ENCODE measurements around the gene TSGA10. TPM values are rescaled to one million over a fixed set of nuclear protein-coding genes. Genes with fewer than 3 reads are reported as not detected.

Gene TSGA10
- total and polyA plus RNA-seq, 2 experiments from 2014 or later: 6.4 to 24.2 TPM

DNA sequence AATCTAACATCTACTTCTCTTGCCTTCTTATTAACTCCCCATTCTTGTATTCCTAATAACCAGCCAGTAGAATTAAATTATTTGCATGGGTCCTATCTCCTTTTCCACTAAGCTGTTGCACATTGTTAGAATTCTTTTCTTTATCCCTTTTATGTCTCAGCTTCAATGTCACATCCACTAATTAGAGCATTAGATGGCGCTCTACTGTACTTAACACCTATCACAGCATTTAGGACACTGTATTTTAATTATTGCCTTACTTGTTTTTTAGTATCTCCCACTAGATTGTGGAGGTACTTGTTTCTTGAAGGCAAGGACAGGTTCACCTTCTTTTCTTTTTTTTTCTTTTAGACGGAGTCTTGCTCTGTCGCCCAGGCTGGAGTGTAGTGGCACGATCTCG is 3.9 kb upstream of the TSGA10 start:
- Histone ChIP-seq H3F3A (replicated peaks; ENCODE audit: low read depth) (no peaks in the 10 kb centered on the region), H4K20me1 (replicated peaks; ENCODE audit: insufficient read depth) (0 out of 2 replicates have a peak, but pooled peaks cover 4% of the 10 kb centered on the region), H3K79me2 (replicated peaks; ENCODE audit: insufficient read depth) (peaks cover 16% of the 10 kb centered on the region), H3K4me3 (no peak overlapping the region), H3K36me3 (ENCODE audit: insufficient read depth) (peaks cover 8% of the 10 kb centered on the region), H3K4me1 (ENCODE audit: insufficient read depth) (peaks cover 14% of the 10 kb centered on the region), H3K9me2 (ENCODE audit: insufficient read depth) (no peaks in the 10 kb centered on the region), H3K27ac (ENCODE audit: low read depth) (no peak overlapping the region), H3K4me2 (no peak overlapping the region), H2AFZ (no peak overlapping the region), H3K27me3 (ENCODE audit: insufficient read depth) (no peaks in the 10 kb centered on the region)
- H3K4me3 Mint-ChIP-seq: no peak overlapping the region
- no peak for ATAC-seq
- H3K9me3 Mint-ChIP-seq: no peaks in the 10 kb centered on the region
- H3K27me3 Mint-ChIP-seq (ENCODE audit: insufficient read depth, low read depth, poor library complexity): peaks cover 4% of the 10 kb centered on the region
- DNase-seq (ENCODE audit: low spot score): peak; percentile 56
- H3K27ac Mint-ChIP-seq: no peak overlapping the region
- peaks cover 16% of the 10 kb centered on the region for H3K4me1 Mint-ChIP-seq
- TF ChIP-seq, protein P1, sequence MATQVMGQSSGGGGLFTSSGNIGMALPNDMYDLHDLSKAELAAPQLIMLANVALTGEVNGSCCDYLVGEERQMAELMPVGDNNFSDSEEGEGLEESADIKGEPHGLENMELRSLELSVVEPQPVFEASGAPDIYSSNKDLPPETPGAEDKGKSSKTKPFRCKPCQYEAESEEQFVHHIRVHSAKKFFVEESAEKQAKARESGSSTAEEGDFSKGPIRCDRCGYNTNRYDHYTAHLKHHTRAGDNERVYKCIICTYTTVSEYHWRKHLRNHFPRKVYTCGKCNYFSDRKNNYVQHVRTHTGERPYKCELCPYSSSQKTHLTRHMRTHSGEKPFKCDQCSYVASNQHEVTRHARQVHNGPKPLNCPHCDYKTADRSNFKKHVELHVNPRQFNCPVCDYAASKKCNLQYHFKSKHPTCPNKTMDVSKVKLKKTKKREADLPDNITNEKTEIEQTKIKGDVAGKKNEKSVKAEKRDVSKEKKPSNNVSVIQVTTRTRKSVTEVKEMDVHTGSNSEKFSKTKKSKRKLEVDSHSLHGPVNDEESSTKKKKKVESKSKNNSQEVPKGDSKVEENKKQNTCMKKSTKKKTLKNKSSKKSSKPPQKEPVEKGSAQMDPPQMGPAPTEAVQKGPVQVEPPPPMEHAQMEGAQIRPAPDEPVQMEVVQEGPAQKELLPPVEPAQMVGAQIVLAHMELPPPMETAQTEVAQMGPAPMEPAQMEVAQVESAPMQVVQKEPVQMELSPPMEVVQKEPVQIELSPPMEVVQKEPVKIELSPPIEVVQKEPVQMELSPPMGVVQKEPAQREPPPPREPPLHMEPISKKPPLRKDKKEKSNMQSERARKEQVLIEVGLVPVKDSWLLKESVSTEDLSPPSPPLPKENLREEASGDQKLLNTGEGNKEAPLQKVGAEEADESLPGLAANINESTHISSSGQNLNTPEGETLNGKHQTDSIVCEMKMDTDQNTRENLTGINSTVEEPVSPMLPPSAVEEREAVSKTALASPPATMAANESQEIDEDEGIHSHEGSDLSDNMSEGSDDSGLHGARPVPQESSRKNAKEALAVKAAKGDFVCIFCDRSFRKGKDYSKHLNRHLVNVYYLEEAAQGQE (IDR thresholded peaks at IDR 0.05; ENCODE audit: unreplicated experiment): no peak
- TF ChIP-seq CTCF (conservative IDR thresholded peaks at IDR 0.05; ENCODE audit: low read depth in 2 of 2) (peak; percentile 42 to 51), EZH2 (IDR thresholded peaks at IDR 0.05; ENCODE audit: low read depth, unreplicated experiment) (no peak)
- H3K36me3 Mint-ChIP-seq (ENCODE audit: low read depth): peaks cover 18% of the 10 kb centered on the region

GRCh38 chr2:99156891-99157290 is 2.1 kb upstream of the TSGA10 start:
- Histone ChIP-seq H2AFZ (no peak overlapping the region), H4K20me1 (replicated peaks; ENCODE audit: insufficient read depth) (0 out of 2 replicates have a peak, but pooled peaks cover 4% of the 10 kb centered on the region), H3K79me2 (replicated peaks; ENCODE audit: insufficient read depth) (peaks cover 16% of the 10 kb centered on the region), H3K9me2 (ENCODE audit: insufficient read depth) (no peaks in the 10 kb centered on the region), H3K27ac (ENCODE audit: low read depth) (no peak overlapping the region), H3K27me3 (ENCODE audit: insufficient read depth) (no peaks in the 10 kb centered on the region), H3K4me2 (no peak overlapping the region), H3K4me3 (no peak overlapping the region), H3K4me1 (ENCODE audit: insufficient read depth) (peaks cover 14% of the 10 kb centered on the region), H3K36me3 (ENCODE audit: insufficient read depth) (peaks cover 8% of the 10 kb centered on the region; the same call in 1 of the 2 replicates), H3F3A (replicated peaks; ENCODE audit: low read depth) (no peaks in the 10 kb centered on the region)
- H3K4me1 Mint-ChIP-seq: peaks cover 16% of the 10 kb centered on the region
- no peak overlapping the region for H3K27ac Mint-ChIP-seq
- H3K9me3 Mint-ChIP-seq: no peaks in the 10 kb centered on the region
- ATAC-seq: no peak
- H3K27me3 Mint-ChIP-seq (ENCODE audit: insufficient read depth, low read depth, poor library complexity): peaks cover 4% of the 10 kb centered on the region
- peaks cover 18% of the 10 kb centered on the region for H3K36me3 Mint-ChIP-seq (ENCODE audit: low read depth)
- no peak overlapping the region for H3K4me3 Mint-ChIP-seq
- no peak for DNase-seq (ENCODE audit: low spot score)
- TF ChIP-seq NANOG (IDR thresholded peaks at IDR 0.05; ENCODE audit: borderline replicate concordance): no peak
- TF ChIP-seq EZH2 (IDR thresholded peaks at IDR 0.05; ENCODE audit: low read depth, unreplicated experiment): no peak
- TF ChIP-seq ZNF331 (CRISPR knock-in tag; IDR thresholded peaks at IDR 0.05; ENCODE audit: low read depth): no peak
- TF ChIP-seq, protein P2, sequence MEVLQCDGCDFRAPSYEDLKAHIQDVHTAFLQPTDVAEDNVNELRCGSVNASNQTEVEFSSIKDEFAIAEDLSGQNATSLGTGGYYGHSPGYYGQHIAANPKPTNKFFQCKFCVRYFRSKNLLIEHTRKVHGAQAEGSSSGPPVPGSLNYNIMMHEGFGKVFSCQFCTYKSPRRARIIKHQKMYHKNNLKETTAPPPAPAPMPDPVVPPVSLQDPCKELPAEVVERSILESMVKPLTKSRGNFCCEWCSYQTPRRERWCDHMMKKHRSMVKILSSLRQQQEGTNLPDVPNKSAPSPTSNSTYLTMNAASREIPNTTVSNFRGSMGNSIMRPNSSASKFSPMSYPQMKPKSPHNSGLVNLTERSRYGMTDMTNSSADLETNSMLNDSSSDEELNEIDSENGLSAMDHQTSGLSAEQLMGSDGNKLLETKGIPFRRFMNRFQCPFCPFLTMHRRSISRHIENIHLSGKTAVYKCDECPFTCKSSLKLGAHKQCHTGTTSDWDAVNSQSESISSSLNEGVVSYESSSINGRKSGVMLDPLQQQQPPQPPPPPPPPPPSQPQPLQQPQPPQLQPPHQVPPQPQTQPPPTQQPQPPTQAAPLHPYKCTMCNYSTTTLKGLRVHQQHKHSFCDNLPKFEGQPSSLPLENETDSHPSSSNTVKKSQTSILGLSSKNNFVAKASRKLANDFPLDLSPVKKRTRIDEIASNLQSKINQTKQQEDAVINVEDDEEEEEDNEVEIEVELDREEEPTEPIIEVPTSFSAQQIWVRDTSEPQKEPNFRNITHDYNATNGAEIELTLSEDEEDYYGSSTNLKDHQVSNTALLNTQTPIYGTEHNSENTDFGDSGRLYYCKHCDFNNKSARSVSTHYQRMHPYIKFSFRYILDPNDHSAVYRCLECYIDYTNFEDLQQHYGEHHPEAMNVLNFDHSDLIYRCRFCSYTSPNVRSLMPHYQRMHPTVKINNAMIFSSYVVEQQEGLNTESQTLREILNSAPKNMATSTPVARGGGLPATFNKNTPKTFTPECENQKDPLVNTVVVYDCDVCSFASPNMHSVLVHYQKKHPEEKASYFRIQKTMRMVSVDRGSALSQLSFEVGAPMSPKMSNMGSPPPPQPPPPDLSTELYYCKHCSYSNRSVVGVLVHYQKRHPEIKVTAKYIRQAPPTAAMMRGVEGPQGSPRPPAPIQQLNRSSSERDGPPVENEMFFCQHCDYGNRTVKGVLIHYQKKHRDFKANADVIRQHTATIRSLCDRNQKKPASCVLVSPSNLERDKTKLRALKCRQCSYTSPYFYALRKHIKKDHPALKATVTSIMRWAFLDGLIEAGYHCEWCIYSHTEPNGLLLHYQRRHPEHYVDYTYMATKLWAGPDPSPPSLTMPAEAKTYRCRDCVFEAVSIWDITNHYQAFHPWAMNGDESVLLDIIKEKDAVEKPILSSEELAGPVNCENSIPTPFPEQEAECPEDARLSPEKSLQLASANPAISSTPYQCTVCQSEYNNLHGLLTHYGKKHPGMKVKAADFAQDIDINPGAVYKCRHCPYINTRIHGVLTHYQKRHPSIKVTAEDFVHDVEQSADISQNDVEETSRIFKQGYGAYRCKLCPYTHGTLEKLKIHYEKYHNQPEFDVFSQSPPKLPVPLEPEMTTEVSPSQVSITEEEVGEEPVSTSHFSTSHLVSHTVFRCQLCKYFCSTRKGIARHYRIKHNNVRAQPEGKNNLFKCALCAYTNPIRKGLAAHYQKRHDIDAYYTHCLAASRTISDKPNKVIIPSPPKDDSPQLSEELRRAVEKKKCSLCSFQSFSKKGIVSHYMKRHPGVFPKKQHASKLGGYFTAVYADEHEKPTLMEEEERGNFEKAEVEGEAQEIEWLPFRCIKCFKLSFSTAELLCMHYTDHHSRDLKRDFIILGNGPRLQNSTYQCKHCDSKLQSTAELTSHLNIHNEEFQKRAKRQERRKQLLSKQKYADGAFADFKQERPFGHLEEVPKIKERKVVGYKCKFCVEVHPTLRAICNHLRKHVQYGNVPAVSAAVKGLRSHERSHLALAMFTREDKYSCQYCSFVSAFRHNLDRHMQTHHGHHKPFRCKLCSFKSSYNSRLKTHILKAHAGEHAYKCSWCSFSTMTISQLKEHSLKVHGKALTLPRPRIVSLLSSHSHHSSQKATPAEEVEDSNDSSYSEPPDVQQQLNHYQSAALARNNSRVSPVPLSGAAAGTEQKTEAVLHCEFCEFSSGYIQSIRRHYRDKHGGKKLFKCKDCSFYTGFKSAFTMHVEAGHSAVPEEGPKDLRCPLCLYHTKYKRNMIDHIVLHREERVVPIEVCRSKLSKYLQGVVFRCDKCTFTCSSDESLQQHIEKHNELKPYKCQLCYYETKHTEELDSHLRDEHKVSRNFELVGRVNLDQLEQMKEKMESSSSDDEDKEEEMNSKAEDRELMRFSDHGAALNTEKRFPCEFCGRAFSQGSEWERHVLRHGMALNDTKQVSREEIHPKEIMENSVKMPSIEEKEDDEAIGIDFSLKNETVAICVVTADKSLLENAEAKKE (CRISPR knock-in tag; IDR thresholded peaks at IDR 0.05): no peak
- no peak for TF ChIP-seq JUNB (IDR thresholded peaks at IDR 0.05; ENCODE audit: unreplicated experiment)
- TF ChIP-seq EZH2phosphoT487 (IDR thresholded peaks at IDR 0.05; ENCODE audit: unreplicated experiment): no peak
- no peak for TF ChIP-seq ZNF114 (CRISPR knock-in tag; IDR thresholded peaks at IDR 0.05)

Measured in GM23338 (cell line).